ENCODE results near the gene ZNF629. TPM values are rescaled to one million over a fixed set of nuclear protein-coding genes. Genes with fewer than 3 reads are reported as not detected.
A peak's percentile ranks its signal among the peaks of the same experiment; 100 is the strongest.

ZNF629 gene
- total RNA-seq, 1 experiment from 2014 or later, result 19.6 TPM

- Histone ChIP-seq H3K36me3 (peaks cover 97% of the 10 kb centered on the region), H3K4me3 (no peak overlapping the region), H3K9me3 (replicated peaks) (no peaks in the 10 kb centered on the region), H3K27ac (no peak overlapping the region), H3K27me3 (replicated peaks) (no peaks in the 10 kb centered on the region), H3K4me1 (replicated peaks) (peaks cover 7% of the 10 kb centered on the region)
- DNase-seq (ENCODE audit: low read depth in 1 of 2, low spot score in 2 of 2), result no peak
Measured at GRCh38 chr16:30767767-30768465, 19.1 kb downstream of the ZNF629 start.

- no peak for DNase-seq (ENCODE audit: low read depth in 1 of 2, low spot score in 2 of 2)
- H3K27ac ChIP-seq, result no peak overlapping the region
- no peak overlapping the region for H3K4me3 ChIP-seq
- H3K9me3 ChIP-seq (replicated peaks), result no peaks in the 10 kb centered on the region
- peaks cover 95% of the 10 kb centered on the region for H3K36me3 ChIP-seq
- peaks cover 9% of the 10 kb centered on the region for H3K4me1 ChIP-seq (replicated peaks)
- H3K27me3 ChIP-seq (replicated peaks), result no peaks in the 10 kb centered on the region
Measured at GRCh38 chr16:30766933-30767284, 20.1 kb downstream of the ZNF629 start.

GRCh38 chr16:30766206-30766932 lies 20.6 kb downstream of the ZNF629 start:
- H3K9me3 ChIP-seq (replicated peaks), result no peaks in the 10 kb centered on the region
- H3K4me1 ChIP-seq (replicated peaks), result peaks cover 9% of the 10 kb centered on the region
- DNase-seq (ENCODE audit: low read depth in 1 of 2, low spot score in 2 of 2), result no peak
- no peak overlapping the region for H3K4me3 ChIP-seq
- H3K36me3 ChIP-seq, result peaks cover 90% of the 10 kb centered on the region
- H3K27me3 ChIP-seq (replicated peaks), result no peaks in the 10 kb centered on the region
- H3K27ac ChIP-seq, result no peak overlapping the region

GRCh38 chr16:30764816-30765465 lies 22.1 kb downstream of the ZNF629 start:
- Histone ChIP-seq H3K4me3 (no peak overlapping the region), H3K27ac (no peak overlapping the region), H3K9me3 (replicated peaks) (no peaks in the 10 kb centered on the region), H3K27me3 (replicated peaks) (no peaks in the 10 kb centered on the region), H3K4me1 (replicated peaks) (peaks cover 17% of the 10 kb centered on the region), H3K36me3 (peaks cover 82% of the 10 kb centered on the region)
- DNase-seq (ENCODE audit: low read depth in 1 of 2, low spot score in 2 of 2), result no peak

GRCh38 chr16:30764086-30764485 lies 22.9 kb downstream of the ZNF629 start:
- Histone ChIP-seq H3K27ac (no peak overlapping the region), H3K9me3 (replicated peaks) (no peaks in the 10 kb centered on the region), H3K4me3 (no peak overlapping the region), H3K4me1 (replicated peaks) (peaks cover 17% of the 10 kb centered on the region), H3K36me3 (peaks cover 82% of the 10 kb centered on the region), H3K27me3 (replicated peaks) (no peaks in the 10 kb centered on the region)
- DNase-seq (ENCODE audit: low read depth in 1 of 2, low spot score in 2 of 2), result no peak

- Histone ChIP-seq H3K4me1 (replicated peaks) (peaks cover 17% of the 10 kb centered on the region), H3K4me3 (peak overlapping the region; percentile 72), H3K27me3 (replicated peaks) (no peaks in the 10 kb centered on the region), H3K27ac (no peak overlapping the region), H3K9me3 (replicated peaks) (no peaks in the 10 kb centered on the region), H3K36me3 (peaks cover 72% of the 10 kb centered on the region)
- DNase-seq (ENCODE audit: low read depth in 1 of 2, low spot score in 2 of 2), result no peak
Measured at GRCh38 chr16:30762991-30763725, 23.8 kb downstream of the ZNF629 start.

- Histone ChIP-seq H3K27ac (peak within 1 kb of the TSS; percentile 48), H3K4me3 (peak within 1 kb of the TSS; percentile 72), H3K36me3 (peaks cover 71% of the 10 kb centered on the region), H3K9me3 (replicated peaks) (no peaks in the 10 kb centered on the region), H3K27me3 (replicated peaks) (no peaks in the 10 kb centered on the region), H3K4me1 (replicated peaks) (peaks cover 17% of the 10 kb centered on the region)
- DNase-seq (ENCODE audit: low read depth in 1 of 2, low spot score in 2 of 2), result peak; percentile 96 to 97
Measured at GRCh38 chr16:30761928-30762902, 24.8 kb downstream of the ZNF629 start, which contains the start of the genes CFAP119 and RNF40. Gene CFAP119, minus strand, starts transcription at chr16:30762062. Its CDS starts 314 bp downstream, at chr16:30761748. Gene RNF40, plus strand, starts transcription at chr16:30762322. Its CDS starts 224 bp downstream, at chr16:30762546.

GRCh38 chr16:30761427-30761927 lies 25.5 kb downstream of the ZNF629 start:
- H3K36me3 ChIP-seq, result peaks cover 71% of the 10 kb centered on the region
- DNase-seq (ENCODE audit: low read depth in 1 of 2, low spot score in 2 of 2), result peak in 1 of 2 experiments; percentile 49

GRCh38 chr16:30760577-30761426 lies 26.2 kb downstream of the ZNF629 start:
- H3K27ac ChIP-seq, result no peak overlapping the region
- no peaks in the 10 kb centered on the region for H3K27me3 ChIP-seq (replicated peaks)
- no peaks in the 10 kb centered on the region for H3K9me3 ChIP-seq (replicated peaks)
- DNase-seq (ENCODE audit: low read depth in 1 of 2, low spot score in 2 of 2), result no peak
- peak overlapping the region; percentile 72 for H3K4me3 ChIP-seq
- H3K36me3 ChIP-seq, result peaks cover 71% of the 10 kb centered on the region
- peaks cover 17% of the 10 kb centered on the region for H3K4me1 ChIP-seq (replicated peaks)

More at GRCh38 chr16:30761427-30761927, 25.5 kb downstream of the ZNF629 start:
- peaks cover 17% of the 10 kb centered on the region for H3K4me1 ChIP-seq (replicated peaks)
- H3K27me3 ChIP-seq (replicated peaks), result no peaks in the 10 kb centered on the region
- H3K27ac ChIP-seq, result 0 out of 2 replicates have a peak overlapping the region, but pooled peaks have one; percentile 9
- peak overlapping the region; percentile 72 for H3K4me3 ChIP-seq
- no peaks in the 10 kb centered on the region for H3K9me3 ChIP-seq (replicated peaks)

GRCh38 chr16:30760001-30760559 lies 26.9 kb downstream of the ZNF629 start:
- Histone ChIP-seq H3K36me3 (peaks cover 69% of the 10 kb centered on the region), H3K9me3 (replicated peaks) (no peaks in the 10 kb centered on the region), H3K27ac (no peak overlapping the region), H3K27me3 (replicated peaks) (no peaks in the 10 kb centered on the region), H3K4me3 (no peak overlapping the region), H3K4me1 (replicated peaks) (peaks cover 17% of the 10 kb centered on the region)
- no peak for DNase-seq (ENCODE audit: low read depth in 1 of 2, low spot score in 2 of 2)

GRCh38 chr16:30758988-30759491 lies 28.0 kb downstream of the ZNF629 start:
- H3K4me3 ChIP-seq, result no peak overlapping the region
- H3K9me3 ChIP-seq (replicated peaks), result no peaks in the 10 kb centered on the region
- no peak overlapping the region for H3K27ac ChIP-seq
- H3K4me1 ChIP-seq (replicated peaks), result peaks cover 17% of the 10 kb centered on the region
- H3K36me3 ChIP-seq, result peaks cover 69% of the 10 kb centered on the region
- DNase-seq (ENCODE audit: low read depth in 1 of 2, low spot score in 2 of 2), result no peak
- no peaks in the 10 kb centered on the region for H3K27me3 ChIP-seq (replicated peaks)

Measured in SJSA1 (cell line).